ENCODE measurements around the gene LSM10. TPM values are rescaled to one million over a fixed set of nuclear protein-coding genes. Genes with fewer than 3 reads are reported as not detected.

The LSM10 gene
- polyA plus RNA-seq, 6 donors from 2014 or later, result 358 to 480 (median 448) TPM

- H3K27ac Mint-ChIP-seq, result peak overlapping the region in 4 of 6 donors; percentile 30 to 76 (median 65)
- no peaks in the 10 kb centered on the region for H3K9me3 Mint-ChIP-seq
- H3K36me3 Mint-ChIP-seq, result no peaks in the 10 kb centered on the region
- peak; percentile 81 for DNase-seq
- peaks cover 7 to 10% (median 7%) of the 10 kb centered on the region in 3 donors for H3K4me1 Mint-ChIP-seq
- peak; percentile 94 to 98 for ATAC-seq (ENCODE audit: low read depth in 2 of 2)
- no peak overlapping the region for H3K4me3 Mint-ChIP-seq
- no peaks in the 10 kb centered on the region for H3K27me3 Mint-ChIP-seq
Measured at GRCh38 chr1:36420836-36421317, 23.2 kb upstream of the LSM10 start.

GRCh38 chr1:36420409-36420808, 22.7 kb upstream of the LSM10 start:
- Mint-ChIP-seq H3K9me3 (no peaks in the 10 kb centered on the region), H3K4me3 (no peak overlapping the region), H3K36me3 (no peaks in the 10 kb centered on the region), H3K4me1 (peaks cover 7 to 10% (median 7%) of the 10 kb centered on the region in 3 donors), H3K27ac (peak overlapping the region in 1 of 6 donors; percentile 56), H3K27me3 (no peaks in the 10 kb centered on the region)
- ATAC-seq (ENCODE audit: low read depth in 2 of 2) (no peak), DNase-seq (no peak)

DNA sequence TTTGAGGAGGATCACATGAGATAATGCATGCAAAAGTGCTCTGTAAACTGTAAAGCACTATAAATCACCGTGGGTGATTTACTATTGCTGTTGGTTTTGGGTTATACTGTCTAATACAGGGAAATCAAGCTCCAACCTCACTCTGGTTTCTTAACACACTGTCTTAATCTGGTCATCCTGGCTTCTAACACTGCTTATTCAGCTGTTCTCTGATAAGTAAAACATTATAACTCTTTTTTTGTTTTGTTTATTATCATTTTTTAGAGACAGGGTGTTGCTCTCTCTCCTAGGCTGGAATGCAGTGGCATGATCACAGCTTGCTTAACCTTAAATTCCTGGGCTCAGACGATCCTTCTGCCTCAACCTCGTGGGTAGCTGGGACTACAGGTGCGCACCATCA, 21.9 kb upstream of the LSM10 start:
- H3K9me3 Mint-ChIP-seq, result no peaks in the 10 kb centered on the region
- H3K27ac Mint-ChIP-seq, result no peak overlapping the region
- no peaks in the 10 kb centered on the region for H3K27me3 Mint-ChIP-seq
- DNase-seq (no peak), ATAC-seq (ENCODE audit: low read depth in 2 of 2) (no peak)
- H3K36me3 Mint-ChIP-seq, result no peaks in the 10 kb centered on the region
- H3K4me3 Mint-ChIP-seq, result no peak overlapping the region
- peaks cover 7 to 10% (median 10%) of the 10 kb centered on the region in 3 donors for H3K4me1 Mint-ChIP-seq

GRCh38 chr1:36419140-36419539, 21.4 kb upstream of the LSM10 start:
- H3K4me3 Mint-ChIP-seq, result no peak overlapping the region
- DNase-seq (no peak), ATAC-seq (ENCODE audit: low read depth in 2 of 2) (no peak)
- H3K4me1 Mint-ChIP-seq, result peaks cover 7 to 13% (median 13%) of the 10 kb centered on the region in 3 donors
- H3K27ac Mint-ChIP-seq, result no peak overlapping the region
- no peaks in the 10 kb centered on the region for H3K9me3 Mint-ChIP-seq
- no peaks in the 10 kb centered on the region for H3K27me3 Mint-ChIP-seq
- no peaks in the 10 kb centered on the region for H3K36me3 Mint-ChIP-seq

GRCh38 chr1:36417931-36418330, 20.2 kb upstream of the LSM10 start:
- ATAC-seq (ENCODE audit: low read depth in 2 of 2) (no peak), DNase-seq (no peak)
- H3K4me1 Mint-ChIP-seq, result peaks cover 7 to 18% (median 14%) of the 10 kb centered on the region in 3 donors
- no peaks in the 10 kb centered on the region for H3K9me3 Mint-ChIP-seq
- H3K27me3 Mint-ChIP-seq, result no peaks in the 10 kb centered on the region
- no peak overlapping the region for H3K4me3 Mint-ChIP-seq
- no peaks in the 10 kb centered on the region for H3K36me3 Mint-ChIP-seq
- H3K27ac Mint-ChIP-seq, result peak overlapping the region in 1 of 6 donors; percentile 82

DNA sequence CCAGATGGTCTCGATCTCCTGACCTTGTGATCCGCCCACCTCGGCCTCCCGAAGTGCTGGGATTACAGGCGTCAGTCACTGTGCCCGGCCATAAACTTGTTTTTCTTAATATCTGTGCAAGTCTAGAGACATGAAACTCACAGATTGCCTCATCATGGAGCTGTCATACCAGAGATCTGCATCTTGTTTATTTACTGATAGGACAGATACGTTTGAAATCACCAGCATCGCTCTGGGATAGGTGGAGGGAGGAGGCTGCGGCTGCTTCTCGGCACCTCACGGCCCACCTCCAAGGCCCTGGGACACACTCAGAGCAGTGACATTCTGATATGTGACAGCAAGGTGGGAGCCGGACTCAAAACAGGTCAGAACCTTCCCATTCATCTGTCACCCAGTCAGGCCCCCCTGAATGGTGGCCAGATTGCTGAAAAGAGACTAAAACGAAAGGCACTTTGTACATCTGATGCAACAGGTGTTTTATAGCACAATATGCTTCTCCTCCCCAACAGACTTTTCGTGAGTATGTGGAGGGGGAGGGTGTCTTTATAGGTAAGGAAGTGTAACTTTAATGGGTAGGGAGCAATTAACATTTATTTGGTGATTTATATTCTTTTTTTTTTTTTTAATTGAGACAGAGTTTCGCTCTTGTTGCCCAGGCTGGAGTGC, 18.1 kb upstream of the LSM10 start:
- no peak for DNase-seq
- Mint-ChIP-seq H3K4me3 (no peak overlapping the region), H3K9me3 (peaks cover 0 to 5% (median 0%) of the 10 kb centered on the region in 7 donors), H3K36me3 (peaks cover 0 to 7% of the 10 kb centered on the region in 2 donors), H3K27me3 (no peaks in the 10 kb centered on the region), H3K4me1 (peaks cover 15 to 31% (median 29%) of the 10 kb centered on the region in 3 donors), H3K27ac (peak overlapping the region in 2 of 6 donors; percentile 5 to 44)
- no peak for ATAC-seq (ENCODE audit: low read depth in 2 of 2)

DNA sequence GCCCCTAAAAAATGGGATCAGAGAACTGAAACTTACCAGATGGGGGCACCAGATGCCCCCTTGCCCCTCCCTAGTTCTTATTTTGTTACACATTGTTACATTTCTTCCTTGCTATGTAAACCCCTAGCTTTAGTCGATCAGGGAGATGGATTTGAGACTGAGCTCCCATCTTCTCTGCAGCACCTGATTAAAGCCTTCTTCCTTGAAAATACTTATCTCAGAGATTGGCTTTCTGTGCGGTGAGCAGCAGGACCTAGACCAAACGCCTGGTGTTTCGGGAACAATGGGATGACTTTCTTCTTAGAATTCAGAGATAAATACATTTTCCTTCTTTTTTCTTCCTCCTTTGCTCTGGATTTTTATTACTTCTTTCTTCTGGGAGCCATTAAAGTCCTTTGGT, 16.7 kb upstream of the LSM10 start:
- H3K27me3 Mint-ChIP-seq, result no peaks in the 10 kb centered on the region
- no peak for ATAC-seq (ENCODE audit: low read depth in 2 of 2)
- DNase-seq, result no peak
- peak overlapping the region in 1 of 6 donors; percentile 56 for H3K27ac Mint-ChIP-seq
- peaks cover 16 to 32% (median 27%) of the 10 kb centered on the region in 3 donors for H3K4me1 Mint-ChIP-seq
- peaks cover 0 to 5% (median 0%) of the 10 kb centered on the region in 7 donors for H3K9me3 Mint-ChIP-seq
- no peak overlapping the region for H3K4me3 Mint-ChIP-seq
- H3K36me3 Mint-ChIP-seq, result peaks cover 0 to 7% of the 10 kb centered on the region in 2 donors

DNA sequence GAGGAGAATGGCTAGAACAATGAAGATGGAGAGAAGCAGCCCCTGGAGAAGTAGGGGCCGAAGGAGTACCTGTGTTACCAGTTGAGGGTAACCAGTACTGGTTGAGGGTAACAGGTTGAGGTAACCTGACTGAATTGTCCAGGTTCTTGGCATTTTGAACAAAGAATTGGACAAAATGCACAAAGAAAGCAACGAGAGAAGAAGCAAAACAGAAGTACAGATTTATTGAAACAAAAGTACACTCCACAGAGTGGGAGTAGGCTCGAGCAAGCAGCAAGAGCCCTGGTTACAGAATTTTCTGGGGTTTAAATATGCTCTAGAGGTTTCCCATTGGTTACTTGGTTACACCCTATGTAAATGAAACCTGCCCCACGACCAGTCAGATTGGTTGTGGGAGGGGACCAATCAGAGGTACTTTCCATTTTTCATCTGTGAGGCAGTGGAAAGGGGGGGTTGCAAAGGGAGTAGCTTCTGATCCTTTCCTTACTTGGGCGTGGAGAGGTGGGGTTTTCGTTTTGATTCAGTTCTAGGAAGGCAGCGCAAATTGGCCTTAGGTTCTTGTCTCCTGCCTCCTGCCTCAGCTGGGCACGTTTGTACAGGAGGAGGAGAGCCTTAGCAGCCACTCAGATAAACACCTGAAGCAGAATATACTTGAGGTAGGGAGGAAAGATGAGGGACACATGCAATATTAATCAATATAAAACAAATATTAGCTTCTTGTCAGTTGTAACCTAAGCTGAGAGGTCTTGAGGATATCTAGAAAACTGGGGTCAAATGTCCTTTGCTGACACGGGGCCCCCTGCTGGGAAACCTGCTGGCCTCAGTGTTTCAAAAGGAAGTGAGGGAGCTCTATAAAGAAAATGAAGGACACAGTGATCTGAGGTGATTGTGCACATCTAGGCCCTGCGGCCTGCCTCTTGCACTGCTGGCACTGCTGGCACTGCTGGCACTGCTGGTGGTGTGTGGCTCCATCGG, 14.3 kb upstream of the LSM10 start:
- Mint-ChIP-seq H3K9me3 (peaks cover 0 to 5% (median 0%) of the 10 kb centered on the region in 7 donors), H3K4me1 (peaks cover 20 to 36% (median 27%) of the 10 kb centered on the region in 3 donors), H3K27me3 (no peaks in the 10 kb centered on the region), H3K36me3 (peaks cover 0 to 7% of the 10 kb centered on the region in 2 donors), H3K27ac (peak overlapping the region in 5 of 6 donors; percentile 36 to 95 (median 65)), H3K4me3 (peak overlapping the region in 4 of 8 donors; percentile 18 to 56 (median 36))
- DNase-seq (no peak), ATAC-seq (ENCODE audit: low read depth in 2 of 2) (peak; percentile 75 to 89)

GRCh38 chr1:36408479-36408878, 10.8 kb upstream of the LSM10 start:
- Mint-ChIP-seq H3K27me3 (no peaks in the 10 kb centered on the region), H3K4me1 (peaks cover 26 to 37% (median 32%) of the 10 kb centered on the region in 3 donors), H3K4me3 (no peak overlapping the region), H3K36me3 (peaks cover 0 to 7% of the 10 kb centered on the region in 2 donors), H3K27ac (peak overlapping the region in 1 of 6 donors; percentile 63), H3K9me3 (peaks cover 0 to 9% (median 0%) of the 10 kb centered on the region in 7 donors)
- DNase-seq (no peak), ATAC-seq (ENCODE audit: low read depth in 2 of 2) (no peak)

GRCh38 chr1:36406440-36406839, 8.7 kb upstream of the LSM10 start:
- H3K27ac Mint-ChIP-seq, result peak overlapping the region in 5 of 6 donors; percentile 41 to 96 (median 87)
- no peaks in the 10 kb centered on the region for H3K27me3 Mint-ChIP-seq
- no peak overlapping the region for H3K4me3 Mint-ChIP-seq
- H3K4me1 Mint-ChIP-seq, result peaks cover 17 to 31% (median 18%) of the 10 kb centered on the region in 3 donors
- no peak for ATAC-seq (ENCODE audit: low read depth in 2 of 2)
- peaks cover 0 to 4% of the 10 kb centered on the region in 2 donors for H3K36me3 Mint-ChIP-seq
- peaks cover 0 to 7% (median 0%) of the 10 kb centered on the region in 7 donors for H3K9me3 Mint-ChIP-seq
- DNase-seq, result no peak

- Mint-ChIP-seq H3K4me3 (peak overlapping the region in 1 of 8 donors; percentile 2), H3K4me1 (peaks cover 15 to 32% (median 24%) of the 10 kb centered on the region in 3 donors), H3K27ac (peak overlapping the region in 2 of 6 donors; percentile 35 to 46), H3K36me3 (no peaks in the 10 kb centered on the region), H3K9me3 (peaks cover 0 to 5% (median 0%) of the 10 kb centered on the region in 7 donors), H3K27me3 (no peaks in the 10 kb centered on the region)
- ATAC-seq (ENCODE audit: low read depth in 2 of 2) (no peak), DNase-seq (no peak)
Measured at GRCh38 chr1:36402504-36402890, 4.8 kb upstream of the LSM10 start.

DNA sequence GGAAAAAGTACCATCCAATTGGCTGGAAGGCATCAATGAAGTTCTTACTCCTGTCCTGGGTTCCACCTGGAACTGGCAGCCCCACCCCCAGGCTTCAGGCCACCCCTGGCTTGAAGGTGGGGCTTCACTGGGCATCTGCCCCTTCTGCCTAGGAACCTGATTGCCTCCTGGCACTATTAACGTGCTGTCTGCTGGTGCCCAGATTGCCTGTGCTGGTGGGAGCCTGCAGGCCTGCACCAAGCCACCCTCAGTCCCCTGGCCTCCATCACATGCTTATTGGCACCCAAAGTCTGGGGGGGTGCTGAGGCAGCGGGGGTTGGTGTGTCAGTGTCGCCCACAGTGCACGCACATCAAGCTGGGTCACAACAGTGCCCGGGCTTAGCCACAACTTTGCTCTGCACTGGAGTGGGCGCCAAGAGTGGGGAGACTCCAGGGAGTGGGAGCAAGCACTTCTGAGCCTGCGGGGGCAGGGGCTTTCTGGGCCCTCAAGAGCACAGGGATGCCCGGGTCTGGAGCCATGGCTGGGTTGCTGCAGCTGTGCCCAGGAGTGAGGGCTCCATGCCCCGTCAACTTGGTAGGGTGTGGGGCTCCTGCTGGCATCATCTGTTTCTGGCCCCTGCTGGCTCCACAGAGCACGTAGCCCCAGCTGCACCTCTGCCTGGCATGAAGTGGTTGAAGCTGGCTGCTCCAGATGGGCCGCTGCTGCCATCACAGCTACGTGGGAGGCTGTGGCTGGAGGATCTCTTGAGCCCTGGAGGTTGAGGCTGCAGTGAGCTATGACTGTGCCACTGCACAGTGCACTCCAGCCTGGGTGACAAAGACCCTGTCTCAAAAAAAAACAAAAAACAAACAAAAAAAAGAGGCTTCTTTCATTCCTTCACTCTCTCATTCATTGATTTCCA, 4.1 kb upstream of the LSM10 start:
- Mint-ChIP-seq H3K27ac (peak overlapping the region in 3 of 6 donors; percentile 35 to 52 (median 46)), H3K4me3 (peak overlapping the region in 2 of 8 donors; percentile 30 to 36), H3K27me3 (no peaks in the 10 kb centered on the region), H3K4me1 (peaks cover 17 to 34% (median 28%) of the 10 kb centered on the region in 3 donors), H3K9me3 (peaks cover 0 to 5% (median 0%) of the 10 kb centered on the region in 7 donors), H3K36me3 (no peaks in the 10 kb centered on the region)
- ATAC-seq (ENCODE audit: low read depth in 2 of 2) (no peak), DNase-seq (no peak)
